Liver (tissue), 9 donors: ENCODE data around the gene CACNA1C. TPM values are rescaled to one million over a fixed set of nuclear protein-coding genes. Genes with fewer than 3 reads are reported as not detected.

Experiments
- DNase-seq: peaks from one replicate; pipeline ENCODE4 v3.0.0-alpha.2; 2017; ENCODE audit warnings: low spot score
- H3K27ac ChIP-seq, 2 donors: one replicate each; pipeline ENCODE4 v1.7.0; 2013; ENCODE audit warnings: inconsistent platforms in 2 of 2, low read length in 2 of 2, control low read depth in 1 of 2, low read depth in 1 of 2, mild to moderate bottlenecking in 1 of 2
- H3K27me3 ChIP-seq, 4 donors: one replicate each; pipeline versions ENCODE4 v1.6.1 to v1.7.0; 2013; ENCODE audit warnings: low read length in 3 of 4, inconsistent platforms in 1 of 4, mild to moderate bottlenecking in 1 of 4, moderate library complexity in 1 of 4; ENCODE audit not compliant: control insufficient read depth in 4 of 4, insufficient read depth in 4 of 4
- H3K36me3 ChIP-seq, 4 donors: one replicate each; pipeline versions ENCODE4 v1.6.1 to v1.7.0; 2013; ENCODE audit warnings: low read length in 3 of 4, mild to moderate bottlenecking in 3 of 4, low read depth in 1 of 4, moderate library complexity in 1 of 4; ENCODE audit not compliant: control insufficient read depth in 4 of 4, insufficient read depth in 3 of 4
- H3K4me1 ChIP-seq, 4 donors: one replicate each; pipeline versions ENCODE4 v1.6.1 to v1.7.0; 2013; ENCODE audit warnings: low read length in 3 of 4, mild to moderate bottlenecking in 3 of 4, moderate library complexity in 1 of 4; ENCODE audit not compliant: control insufficient read depth in 4 of 4, insufficient read depth in 4 of 4
- H3K4me3 ChIP-seq, 3 donors: one replicate each; pipeline versions ENCODE4 v1.6.1 to v1.7.0; 2013; ENCODE audit warnings: low read length in 3 of 3, control low read depth in 1 of 3, low read depth in 1 of 3, mild to moderate bottlenecking in 1 of 3
- H3K9ac ChIP-seq, 2 donors: one replicate each; pipeline ENCODE4 v1.7.0; 2013; ENCODE audit warnings: low read length in 2 of 2, mild to moderate bottlenecking in 2 of 2, moderate library complexity in 2 of 2, control low read depth in 1 of 2, low read depth in 1 of 2
- H3K9me3 ChIP-seq, 4 donors: one replicate each; pipeline versions ENCODE4 v1.6.1 to v1.7.0; 2013; ENCODE audit warnings: low read length in 3 of 4; ENCODE audit not compliant: control insufficient read depth in 4 of 4
- EGR1 ChIP-seq, 2 donors: IDR thresholded peaks; 2 replicates each; pipeline ENCODE4 v1.6.1; 2016 to 2018; ENCODE audit warnings: antibody characterized with exemption in 2 of 2, low read depth in 2 of 2
- FOXA1 ChIP-seq: IDR thresholded peaks from 2 replicates; pipeline ENCODE4 v1.6.1; 2016; ENCODE audit warnings: antibody characterized with exemption
- FOXA2 ChIP-seq: IDR thresholded peaks from 2 replicates; pipeline ENCODE4 v1.6.1; 2016; ENCODE audit warnings: antibody characterized with exemption
- GABPA ChIP-seq, 2 donors: IDR thresholded peaks in 1 of 2; conservative IDR thresholded peaks in 1 of 2; 2 replicates each; pipeline ENCODE4 v1.6.1; 2016; ENCODE audit warnings: antibody characterized with exemption in 2 of 2, mild to moderate bottlenecking in 1 of 2, moderate library complexity in 1 of 2
- HNF4A ChIP-seq, 2 donors: conservative IDR thresholded peaks; 2 replicates each; pipeline ENCODE4 v1.6.1; 2016; ENCODE audit warnings: antibody characterized with exemption in 2 of 2, mild to moderate bottlenecking in 2 of 2
- HNF4G ChIP-seq: IDR thresholded peaks from 2 replicates; pipeline ENCODE4 v1.6.1; 2016; ENCODE audit warnings: antibody characterized with exemption
- JUND ChIP-seq, 2 donors: IDR thresholded peaks; 2 replicates each; pipeline ENCODE4 v1.6.1; 2016; ENCODE audit warnings: antibody characterized with exemption in 2 of 2
- NR2F2 ChIP-seq: IDR thresholded peaks from 2 replicates; pipeline ENCODE4 v1.6.1; 2016; ENCODE audit warnings: antibody characterized with exemption
- RAD21 ChIP-seq, 2 donors: IDR thresholded peaks; 2 replicates each; pipeline ENCODE4 v1.6.1; 2016; ENCODE audit warnings: antibody characterized with exemption in 2 of 2, mild to moderate bottlenecking in 2 of 2
- RXRA ChIP-seq, 2 donors: IDR thresholded peaks; 2 replicates each; pipeline ENCODE4 v1.6.1; 2017 to 2018; ENCODE audit warnings: antibody characterized with exemption in 2 of 2, mild to moderate bottlenecking in 1 of 2
- TAF1 ChIP-seq: conservative IDR thresholded peaks from 2 replicates; pipeline ENCODE4 v1.6.1; 2016; ENCODE audit warnings: antibody characterized with exemption, mild to moderate bottlenecking
- YY1 ChIP-seq: IDR thresholded peaks from 2 replicates; pipeline ENCODE4 v1.6.1; 2016; ENCODE audit warnings: antibody characterized with exemption, mild to moderate bottlenecking
- WGBS: extraction: QIAGEN DNeasy Blood & Tissue Kit; methylation state at CpG from one replicate; pipeline ENCODE4 v1.1.7; 2013; 5-methylcytosine and 5-hydroxymethylcytosine counted together
- polyA plus RNA-seq, 2 donors: library from polyadenylated mRNA; stranded (reverse) in 1 of 2; unstranded in 1 of 2; fragments of 200-250 nt in 1 of 2; fragments of >200 nt in 1 of 2; fragmentation: Nextera tagmentation in 1 of 2; extraction: Ambion mirVana in 1 of 2; gene quantifications; one replicate each; pipeline versions ENCODE4 v1.2.1 to v1.2.3, GENCODE V29; 2013 to 2015
- total RNA-seq, 2 donors: library from RNA; depleted of rRNA; stranded (reverse); fragments of >200 nt; gene quantifications; one replicate each; pipeline ENCODE4 v1.2.3, GENCODE V29; 2014
- TF ChIP-seq, protein P1 (sequence below): IDR thresholded peaks from 2 replicates; pipeline ENCODE4 v1.6.1; 2016; ENCODE audit warnings: antibody characterized with exemption, mild to moderate bottlenecking
- TF ChIP-seq, protein P2 (sequence below): IDR thresholded peaks from 2 replicates; pipeline ENCODE4 v1.6.1; 2016; ENCODE audit warnings: antibody characterized with exemption
- TF ChIP-seq, protein P3 (sequence below): IDR thresholded peaks from 2 replicates; pipeline ENCODE4 v1.6.1; 2016; ENCODE audit warnings: antibody characterized with exemption
- TF ChIP-seq, protein P4 (sequence below): fragments of 150-350 bp; IDR thresholded peaks from 2 replicates; pipeline ENCODE4 v1.5.1; 2017; ENCODE audit warnings: improper control_type of control experiment, low read depth, low read length; ENCODE audit not compliant: missing input control
- TF ChIP-seq, protein P5 (sequence below): IDR thresholded peaks from 2 replicates; pipeline ENCODE4 v1.6.1; 2016; ENCODE audit warnings: antibody characterized with exemption
- donor health status: healthy.
- donor health status: healthy.
- donor health status: healthy.
- donor health status: healthy.
- donor health status: healthy.

Gene CACNA1C
- total and polyA plus RNA-seq, 4 donors: 0.23 to 1.9 (median 0.41) TPM

DNA sequence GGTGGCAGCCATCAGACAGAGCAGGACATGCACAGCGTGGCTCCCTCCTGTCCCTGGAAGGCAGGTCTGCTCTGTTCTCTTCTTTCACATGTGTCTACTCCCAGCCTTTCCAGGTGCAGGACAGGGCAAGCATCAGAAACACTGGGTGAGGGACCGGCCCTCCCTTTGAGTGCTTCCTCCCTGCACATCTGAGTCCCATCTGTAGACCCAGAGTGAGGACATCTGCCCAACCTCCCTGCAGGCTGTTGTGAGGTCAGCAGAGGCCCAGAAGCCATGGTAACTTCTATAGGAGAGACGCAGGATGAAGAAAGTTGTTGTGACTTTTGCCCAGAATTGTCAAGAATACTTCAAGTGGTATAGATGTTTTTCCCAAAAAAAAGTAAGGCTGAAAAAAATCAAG lies 282.7 kb downstream of the CACNA1C start:
- H3K36me3 ChIP-seq: no peaks in the 10 kb centered on the region
- DNase-seq: no peak
- 80% methylated on average over 3 of the region's 3 CpGs for whole genome bisulfite sequencing
- H3K27me3 ChIP-seq: no peaks in the 10 kb centered on the region
- TF ChIP-seq, protein P1, sequence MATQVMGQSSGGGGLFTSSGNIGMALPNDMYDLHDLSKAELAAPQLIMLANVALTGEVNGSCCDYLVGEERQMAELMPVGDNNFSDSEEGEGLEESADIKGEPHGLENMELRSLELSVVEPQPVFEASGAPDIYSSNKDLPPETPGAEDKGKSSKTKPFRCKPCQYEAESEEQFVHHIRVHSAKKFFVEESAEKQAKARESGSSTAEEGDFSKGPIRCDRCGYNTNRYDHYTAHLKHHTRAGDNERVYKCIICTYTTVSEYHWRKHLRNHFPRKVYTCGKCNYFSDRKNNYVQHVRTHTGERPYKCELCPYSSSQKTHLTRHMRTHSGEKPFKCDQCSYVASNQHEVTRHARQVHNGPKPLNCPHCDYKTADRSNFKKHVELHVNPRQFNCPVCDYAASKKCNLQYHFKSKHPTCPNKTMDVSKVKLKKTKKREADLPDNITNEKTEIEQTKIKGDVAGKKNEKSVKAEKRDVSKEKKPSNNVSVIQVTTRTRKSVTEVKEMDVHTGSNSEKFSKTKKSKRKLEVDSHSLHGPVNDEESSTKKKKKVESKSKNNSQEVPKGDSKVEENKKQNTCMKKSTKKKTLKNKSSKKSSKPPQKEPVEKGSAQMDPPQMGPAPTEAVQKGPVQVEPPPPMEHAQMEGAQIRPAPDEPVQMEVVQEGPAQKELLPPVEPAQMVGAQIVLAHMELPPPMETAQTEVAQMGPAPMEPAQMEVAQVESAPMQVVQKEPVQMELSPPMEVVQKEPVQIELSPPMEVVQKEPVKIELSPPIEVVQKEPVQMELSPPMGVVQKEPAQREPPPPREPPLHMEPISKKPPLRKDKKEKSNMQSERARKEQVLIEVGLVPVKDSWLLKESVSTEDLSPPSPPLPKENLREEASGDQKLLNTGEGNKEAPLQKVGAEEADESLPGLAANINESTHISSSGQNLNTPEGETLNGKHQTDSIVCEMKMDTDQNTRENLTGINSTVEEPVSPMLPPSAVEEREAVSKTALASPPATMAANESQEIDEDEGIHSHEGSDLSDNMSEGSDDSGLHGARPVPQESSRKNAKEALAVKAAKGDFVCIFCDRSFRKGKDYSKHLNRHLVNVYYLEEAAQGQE: no peak
- TF ChIP-seq FOXA2 (no peak), GABPA (IDR thresholded peaks at IDR 0.05 in 1 of 2, conservative IDR thresholded peaks at IDR 0.05 in 1 of 2) (no peak), RAD21 (IDR thresholded peaks at IDR 0.05) (no peak), HNF4G (no peak), NR2F2 (no peak), RXRA (IDR thresholded peaks at IDR 0.05) (no peak), YY1 (no peak), JUND (IDR thresholded peaks at IDR 0.05) (no peak), FOXA1 (no peak), TAF1 (no peak), EGR1 (IDR thresholded peaks at IDR 0.05; ENCODE audit: low read depth in 2 of 2) (no peak)
- TF ChIP-seq, protein P2, sequence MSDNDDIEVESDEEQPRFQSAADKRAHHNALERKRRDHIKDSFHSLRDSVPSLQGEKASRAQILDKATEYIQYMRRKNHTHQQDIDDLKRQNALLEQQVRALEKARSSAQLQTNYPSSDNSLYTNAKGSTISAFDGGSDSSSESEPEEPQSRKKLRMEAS: no peak
- TF ChIP-seq, protein P3, sequence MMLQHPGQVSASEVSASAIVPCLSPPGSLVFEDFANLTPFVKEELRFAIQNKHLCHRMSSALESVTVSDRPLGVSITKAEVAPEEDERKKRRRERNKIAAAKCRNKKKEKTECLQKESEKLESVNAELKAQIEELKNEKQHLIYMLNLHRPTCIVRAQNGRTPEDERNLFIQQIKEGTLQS: no peak
- TF ChIP-seq, protein P4, sequence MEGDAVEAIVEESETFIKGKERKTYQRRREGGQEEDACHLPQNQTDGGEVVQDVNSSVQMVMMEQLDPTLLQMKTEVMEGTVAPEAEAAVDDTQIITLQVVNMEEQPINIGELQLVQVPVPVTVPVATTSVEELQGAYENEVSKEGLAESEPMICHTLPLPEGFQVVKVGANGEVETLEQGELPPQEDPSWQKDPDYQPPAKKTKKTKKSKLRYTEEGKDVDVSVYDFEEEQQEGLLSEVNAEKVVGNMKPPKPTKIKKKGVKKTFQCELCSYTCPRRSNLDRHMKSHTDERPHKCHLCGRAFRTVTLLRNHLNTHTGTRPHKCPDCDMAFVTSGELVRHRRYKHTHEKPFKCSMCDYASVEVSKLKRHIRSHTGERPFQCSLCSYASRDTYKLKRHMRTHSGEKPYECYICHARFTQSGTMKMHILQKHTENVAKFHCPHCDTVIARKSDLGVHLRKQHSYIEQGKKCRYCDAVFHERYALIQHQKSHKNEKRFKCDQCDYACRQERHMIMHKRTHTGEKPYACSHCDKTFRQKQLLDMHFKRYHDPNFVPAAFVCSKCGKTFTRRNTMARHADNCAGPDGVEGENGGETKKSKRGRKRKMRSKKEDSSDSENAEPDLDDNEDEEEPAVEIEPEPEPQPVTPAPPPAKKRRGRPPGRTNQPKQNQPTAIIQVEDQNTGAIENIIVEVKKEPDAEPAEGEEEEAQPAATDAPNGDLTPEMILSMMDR: no peak
- TF ChIP-seq, protein P5, sequence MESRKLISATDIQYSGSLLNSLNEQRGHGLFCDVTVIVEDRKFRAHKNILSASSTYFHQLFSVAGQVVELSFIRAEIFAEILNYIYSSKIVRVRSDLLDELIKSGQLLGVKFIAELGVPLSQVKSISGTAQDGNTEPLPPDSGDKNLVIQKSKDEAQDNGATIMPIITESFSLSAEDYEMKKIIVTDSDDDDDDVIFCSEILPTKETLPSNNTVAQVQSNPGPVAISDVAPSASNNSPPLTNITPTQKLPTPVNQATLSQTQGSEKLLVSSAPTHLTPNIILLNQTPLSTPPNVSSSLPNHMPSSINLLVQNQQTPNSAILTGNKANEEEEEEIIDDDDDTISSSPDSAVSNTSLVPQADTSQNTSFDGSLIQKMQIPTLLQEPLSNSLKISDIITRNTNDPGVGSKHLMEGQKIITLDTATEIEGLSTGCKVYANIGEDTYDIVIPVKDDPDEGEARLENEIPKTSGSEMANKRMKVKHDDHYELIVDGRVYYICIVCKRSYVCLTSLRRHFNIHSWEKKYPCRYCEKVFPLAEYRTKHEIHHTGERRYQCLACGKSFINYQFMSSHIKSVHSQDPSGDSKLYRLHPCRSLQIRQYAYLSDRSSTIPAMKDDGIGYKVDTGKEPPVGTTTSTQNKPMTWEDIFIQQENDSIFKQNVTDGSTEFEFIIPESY: no peak
- H3K4me1 ChIP-seq: no peaks in the 10 kb centered on the region
- H3K27ac ChIP-seq: no peak overlapping the region
- no peak overlapping the region for H3K9ac ChIP-seq
- no peaks in the 10 kb centered on the region for H3K9me3 ChIP-seq
- no peak overlapping the region for H3K4me3 ChIP-seq

DNA sequence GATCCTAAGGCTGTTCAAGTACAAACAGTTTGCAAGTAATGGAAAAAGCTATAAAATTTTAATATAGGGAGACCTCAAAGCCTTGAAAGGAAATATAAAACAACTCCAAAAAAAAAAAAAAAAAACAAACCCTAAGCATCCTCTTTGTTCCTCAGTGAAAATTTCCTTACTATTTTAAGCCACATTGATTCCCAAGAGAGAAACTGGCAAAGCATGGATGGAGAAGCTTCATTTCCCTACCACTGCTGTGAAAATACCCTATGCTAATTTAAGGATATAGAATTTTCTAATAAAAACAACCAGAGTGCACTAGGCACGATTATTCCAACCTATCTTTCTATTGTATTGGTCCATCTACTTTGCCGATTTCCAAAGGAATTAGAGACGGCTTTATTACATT lies 283.1 kb downstream of the CACNA1C start:
- H3K27me3 ChIP-seq: no peaks in the 10 kb centered on the region
- H3K9me3 ChIP-seq: no peaks in the 10 kb centered on the region
- DNase-seq: no peak
- no peak overlapping the region for H3K9ac ChIP-seq
- no peak overlapping the region for H3K4me3 ChIP-seq
- WGBS: 67% methylated on average over 3 of the region's 3 CpGs
- H3K36me3 ChIP-seq: no peaks in the 10 kb centered on the region
- no peak overlapping the region for H3K27ac ChIP-seq
- no peaks in the 10 kb centered on the region for H3K4me1 ChIP-seq
- no peak for TF ChIP-seq GABPA (IDR thresholded peaks at IDR 0.05 in 1 of 2, conservative IDR thresholded peaks at IDR 0.05 in 1 of 2)
- TF ChIP-seq, protein P1: no peak
- TF ChIP-seq, protein P3: no peak
- no peak for TF ChIP-seq FOXA1
- no peak for TF ChIP-seq HNF4G
- TF ChIP-seq JUND (IDR thresholded peaks at IDR 0.05): no peak
- TF ChIP-seq YY1: no peak
- TF ChIP-seq, protein P5: no peak
- TF ChIP-seq TAF1: no peak
- no peak for TF ChIP-seq FOXA2
- TF ChIP-seq, protein P2: no peak
- TF ChIP-seq HNF4A (conservative IDR thresholded peaks at IDR 0.05): no peak
- TF ChIP-seq RXRA (IDR thresholded peaks at IDR 0.05): no peak
